Activated CD4-positive, alpha-beta T cell treated with anti-CD3 and anti-CD28 coated beads, Interleukin-2, amount 50 U/mL, for 24 hours (primary cell): ENCODE results near the gene KMT2D.

Experiments used
- DNase-seq, 2 donors: peaks; one replicate each; pipeline ENCODE4 v3.0.0-alpha.2; 2020; ENCODE audit warnings: low read depth in 1 of 2, low spot score in 1 of 2

KMT2D gene

DNA sequence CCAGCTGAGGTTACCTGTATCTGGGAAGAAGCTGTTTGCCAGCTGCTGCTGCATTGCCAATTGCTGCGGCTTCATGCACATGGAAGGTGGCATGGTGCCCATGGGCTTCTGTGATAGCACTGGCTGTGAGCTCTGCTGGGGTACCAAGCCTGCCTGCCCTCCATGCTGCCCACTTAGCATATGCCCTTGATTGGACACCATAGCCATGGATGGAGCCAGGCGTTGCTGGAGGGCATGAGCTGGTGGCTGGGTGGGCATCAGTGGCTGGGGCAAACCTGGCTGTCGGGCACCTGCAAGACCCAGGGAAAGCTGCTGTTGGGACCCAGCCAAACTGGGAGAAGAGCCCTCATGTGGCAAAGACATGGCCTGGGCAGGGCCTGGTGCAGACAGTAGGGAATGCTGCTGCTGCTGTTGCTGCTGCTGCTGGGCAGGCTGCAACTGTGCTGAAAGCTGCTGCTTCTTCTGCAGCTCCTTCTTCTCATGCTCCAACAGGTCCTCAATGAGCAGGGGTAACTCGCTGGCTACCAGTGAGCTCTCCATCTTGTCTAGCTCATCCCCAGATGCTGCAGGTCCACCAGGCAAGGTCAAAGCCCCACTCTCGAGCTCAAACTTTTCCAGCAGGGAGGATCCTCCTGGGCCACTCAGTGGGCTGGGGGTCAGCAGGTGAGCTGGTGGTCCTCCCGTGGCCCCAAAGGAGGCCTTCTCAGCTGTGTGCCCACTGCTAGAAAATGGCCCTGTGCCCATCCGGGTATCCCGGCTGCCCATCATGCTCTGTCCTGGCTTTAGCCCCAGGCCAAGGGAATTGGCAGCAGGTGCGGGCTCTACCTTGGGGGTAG lies 23.3 kb downstream of the KMT2D start:
- DNase-seq, result no peak

DNA sequence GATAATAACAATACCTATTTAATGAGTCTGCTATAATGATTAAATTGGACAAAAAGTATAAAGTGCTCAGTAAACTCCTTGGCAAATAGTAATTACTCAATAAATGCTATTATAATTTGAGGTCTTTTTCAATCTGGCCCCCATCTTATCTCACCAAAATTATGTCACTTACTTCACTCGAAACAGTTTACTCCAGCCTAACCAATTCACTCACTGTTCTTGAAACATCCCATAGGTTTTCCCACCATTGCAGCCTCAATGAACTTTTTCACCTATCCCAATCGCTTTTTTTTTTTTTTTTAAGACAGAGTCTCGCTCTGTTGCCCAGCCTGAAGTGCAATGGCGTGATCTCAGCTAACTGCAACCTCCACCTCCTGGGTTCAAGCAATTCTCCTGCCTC lies 24.6 kb downstream of the KMT2D start:
- no peak for DNase-seq

DNA sequence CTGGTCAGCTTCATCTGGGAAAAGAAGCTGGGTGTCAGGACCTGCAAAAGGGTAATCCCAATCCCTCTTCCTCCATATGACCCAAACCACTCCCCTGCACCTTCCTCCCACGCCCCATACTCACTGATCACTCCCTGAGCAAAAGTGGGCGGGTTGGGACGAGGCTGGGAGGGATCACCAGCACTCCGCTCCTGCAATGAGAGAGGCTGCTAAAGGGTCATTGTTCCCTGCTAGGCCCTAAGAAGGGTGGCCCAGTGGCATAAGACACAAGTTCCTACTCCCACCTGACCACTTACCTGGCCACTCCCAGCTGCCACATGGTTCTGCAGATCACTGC lies 26.3 kb downstream of the KMT2D start:
- no peak for DNase-seq

DNA sequence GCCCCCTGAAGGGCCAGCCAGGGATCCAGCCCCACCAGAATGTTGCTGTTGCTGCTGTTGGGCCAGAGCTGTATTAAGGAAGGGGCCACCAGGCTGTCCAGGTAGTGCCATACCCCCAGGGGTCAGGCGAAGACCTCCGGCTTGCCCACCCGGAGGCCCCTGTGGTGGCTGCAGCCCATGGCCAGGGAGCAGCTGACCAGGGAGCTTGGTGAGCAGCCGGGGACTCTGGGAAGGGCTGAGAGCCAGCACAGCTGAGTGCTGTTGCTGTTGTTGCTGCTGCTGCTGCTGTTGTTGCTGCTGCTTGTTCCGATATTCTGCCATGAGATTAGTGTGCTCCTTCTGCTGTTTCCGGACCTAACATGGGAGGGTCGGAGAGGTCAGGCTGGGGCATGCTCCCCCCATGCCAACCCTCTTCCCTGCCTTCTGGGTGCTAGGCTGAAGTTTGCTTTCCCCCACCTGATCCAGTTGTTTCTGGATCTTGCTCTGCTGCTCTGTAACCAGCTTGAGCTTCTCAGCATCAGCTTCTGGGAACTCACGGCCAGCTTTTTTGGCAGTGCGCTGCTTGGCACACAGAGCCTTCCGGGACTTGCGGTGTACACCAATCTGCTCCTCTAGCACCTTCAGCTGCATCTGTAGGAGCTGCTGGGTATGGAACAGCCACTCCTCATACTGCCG lies 26.8 kb downstream of the KMT2D start:
- DNase-seq, result no peak

DNA sequence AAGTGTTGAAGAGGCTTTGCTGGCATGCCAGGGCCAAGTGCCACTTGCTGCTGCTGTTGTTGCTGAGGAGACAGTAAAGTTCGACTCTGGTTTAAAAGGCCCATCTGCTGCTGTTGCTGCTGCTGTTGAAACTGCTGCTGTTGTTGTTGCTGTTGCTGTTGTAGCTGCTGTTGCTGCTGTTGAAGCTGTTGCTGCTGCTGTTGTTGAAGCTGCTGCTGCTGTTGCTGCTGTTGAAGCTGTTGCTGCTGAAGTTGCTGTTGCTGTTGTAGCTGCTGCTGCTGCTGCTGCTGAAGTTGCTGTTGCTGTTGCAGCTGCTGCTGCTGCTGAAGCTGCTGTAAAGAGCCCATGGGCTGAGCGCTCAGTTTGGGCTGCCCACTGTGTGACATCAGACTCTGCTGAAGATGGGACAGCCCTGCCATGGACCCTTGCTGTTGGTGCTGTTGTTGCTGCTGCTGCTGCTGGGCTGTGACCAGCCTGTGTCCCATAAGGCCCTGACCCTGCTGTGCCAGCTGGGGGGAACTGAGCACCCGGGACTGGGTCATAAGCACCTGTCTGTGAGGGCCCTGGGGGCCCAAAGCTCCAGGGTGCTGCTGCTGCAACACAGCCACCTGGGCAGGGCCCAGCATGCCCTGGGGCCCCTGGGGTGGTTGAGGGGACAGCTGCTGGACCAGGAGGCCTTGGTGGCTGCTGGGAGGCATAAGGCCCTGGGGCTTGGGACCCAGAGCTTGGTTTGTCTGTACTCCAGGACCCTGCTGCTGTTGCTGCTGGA lies 27.7 kb downstream of the KMT2D start:
- DNase-seq, result no peak

DNA sequence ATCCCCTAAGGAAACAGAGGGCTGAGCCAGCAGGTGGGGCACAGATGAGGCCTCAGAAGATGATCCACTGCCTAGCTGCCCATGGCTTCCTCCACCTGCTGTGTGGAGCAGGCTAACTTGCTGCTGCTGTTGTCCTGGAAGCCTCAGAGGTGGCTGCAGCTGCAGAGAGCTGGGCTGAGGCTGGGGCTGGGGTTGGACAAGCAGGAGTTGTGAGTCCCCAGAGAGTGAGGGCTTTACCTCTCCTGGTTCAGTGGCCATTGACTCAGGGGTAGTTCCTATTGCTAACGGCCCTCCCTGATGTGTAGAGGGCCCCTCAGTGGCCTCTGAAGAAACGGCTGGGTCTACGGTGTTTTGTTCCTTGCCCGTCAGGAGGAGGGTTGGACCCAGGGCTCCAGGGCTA lies 28.3 kb downstream of the KMT2D start:
- no peak for DNase-seq

DNA sequence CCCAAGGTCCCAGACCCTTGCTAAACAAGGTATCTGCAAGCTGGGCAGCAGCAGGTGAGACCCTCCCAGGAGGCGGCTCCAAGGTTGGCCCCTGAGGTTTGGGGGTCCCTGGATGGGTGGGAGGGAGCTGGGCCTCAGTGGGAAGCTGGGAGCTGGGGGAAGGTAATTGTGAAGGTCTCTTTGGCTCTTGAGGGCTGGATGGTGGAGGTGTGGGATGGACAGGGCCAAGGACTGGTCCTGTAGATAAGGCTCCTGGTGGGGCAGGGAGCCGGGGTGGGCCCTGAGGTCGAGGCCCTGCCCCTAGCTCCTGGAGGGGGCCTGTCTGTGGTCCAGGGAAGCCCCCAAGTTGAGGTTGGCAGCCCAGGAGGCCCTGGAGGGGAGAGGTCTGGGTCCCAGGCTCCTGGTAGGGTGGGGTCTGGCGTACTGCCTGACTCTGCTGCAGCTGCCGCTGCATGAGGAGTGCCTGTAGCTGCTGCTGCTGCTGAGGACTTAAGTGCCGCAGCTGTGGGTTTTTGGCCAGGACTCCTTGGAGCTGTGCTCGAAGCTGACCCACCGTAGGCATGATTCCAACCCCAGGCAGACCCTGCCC lies 28.9 kb downstream of the KMT2D start:
- no peak for DNase-seq

DNA sequence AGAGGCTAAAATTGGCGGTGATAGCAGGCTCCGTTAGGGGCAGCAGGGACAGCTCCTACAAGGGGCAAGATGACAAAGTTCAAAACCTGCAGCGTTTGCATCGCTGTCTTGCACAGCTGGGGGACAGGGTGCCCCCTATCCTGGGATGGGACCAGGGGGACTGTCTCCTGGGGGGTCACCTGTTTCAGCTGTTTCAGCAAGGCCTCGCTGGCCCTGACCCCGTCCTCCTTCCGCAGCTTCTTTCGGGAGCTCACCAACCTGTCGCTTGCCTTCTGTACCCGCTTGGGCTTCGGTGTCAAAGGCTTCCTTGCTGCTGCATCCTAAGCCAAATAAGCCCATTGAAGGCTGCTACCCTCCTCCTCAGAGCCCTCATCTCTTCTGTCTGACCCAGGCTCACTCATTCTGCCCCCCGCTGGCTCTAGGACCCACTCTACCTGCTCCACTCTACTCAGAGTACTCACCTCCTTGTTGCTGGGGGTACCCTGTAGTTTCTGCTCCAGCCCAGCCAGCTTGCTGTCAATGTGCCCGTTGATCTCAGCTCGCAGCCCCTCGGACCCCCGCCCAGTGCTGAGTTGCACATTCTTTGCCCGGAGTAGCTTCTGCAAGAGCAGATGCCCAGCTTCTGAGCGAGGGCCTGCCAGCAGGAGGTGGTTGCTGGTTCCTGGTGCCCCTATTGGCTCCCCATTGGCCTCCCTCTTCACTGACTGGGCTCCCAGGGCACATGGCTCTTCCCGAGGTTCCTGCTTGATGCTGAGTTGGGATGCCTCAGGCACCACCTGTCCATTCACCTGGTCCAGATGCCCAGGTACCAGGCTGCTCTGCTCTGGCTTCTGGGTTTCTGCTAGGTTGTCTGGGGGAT lies 29.7 kb downstream of the KMT2D start:
- no peak for DNase-seq

DNA sequence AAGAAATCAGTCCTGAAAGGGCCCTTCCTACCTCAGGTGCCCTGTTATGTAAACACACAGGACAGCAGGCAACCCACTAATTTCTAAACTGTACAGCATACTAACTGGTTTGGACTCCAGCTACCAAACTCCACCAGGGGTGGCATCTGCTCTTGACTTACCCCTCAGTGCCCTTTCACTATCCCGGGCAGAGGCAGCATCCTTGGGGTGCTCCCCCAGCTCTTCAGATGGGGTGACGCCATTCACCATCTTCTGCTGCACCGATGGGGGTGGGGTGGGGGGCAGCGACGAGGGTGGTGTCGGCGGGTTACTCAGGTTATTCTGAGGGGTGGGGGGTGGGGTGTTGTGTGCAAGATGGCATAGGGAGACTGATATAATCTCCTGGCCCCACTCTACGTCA lies 30.5 kb downstream of the KMT2D start:
- no peak for DNase-seq

DNA sequence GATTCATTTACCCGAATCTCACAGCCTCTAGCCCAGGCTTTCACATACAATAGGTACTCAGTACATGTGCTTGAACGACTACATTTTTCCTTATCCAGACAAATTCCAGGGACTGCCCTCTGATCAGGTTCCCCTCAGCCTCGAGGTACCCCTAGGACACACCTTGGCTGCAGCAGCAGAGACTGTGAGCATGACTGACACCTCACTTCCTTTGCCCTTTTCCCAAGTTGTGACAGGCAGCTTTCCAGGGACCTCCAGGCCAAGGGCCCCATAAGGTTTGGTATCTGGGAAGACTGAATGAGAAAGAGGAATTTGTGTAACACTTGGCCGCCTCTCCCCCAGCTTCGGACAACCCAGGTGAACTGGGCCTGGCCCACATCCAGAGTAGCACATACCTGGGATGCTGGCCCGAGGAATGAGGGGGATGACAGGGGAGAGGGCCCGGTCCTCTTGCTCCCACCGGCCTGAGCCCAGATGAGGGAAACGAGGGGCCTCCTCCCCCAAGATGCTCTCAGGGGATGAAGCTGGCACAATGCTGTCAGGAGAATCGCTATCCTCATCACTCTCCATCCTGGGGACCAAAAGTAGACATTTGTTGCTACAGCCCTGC lies 31.8 kb downstream of the KMT2D start:
- no peak for DNase-seq

DNA sequence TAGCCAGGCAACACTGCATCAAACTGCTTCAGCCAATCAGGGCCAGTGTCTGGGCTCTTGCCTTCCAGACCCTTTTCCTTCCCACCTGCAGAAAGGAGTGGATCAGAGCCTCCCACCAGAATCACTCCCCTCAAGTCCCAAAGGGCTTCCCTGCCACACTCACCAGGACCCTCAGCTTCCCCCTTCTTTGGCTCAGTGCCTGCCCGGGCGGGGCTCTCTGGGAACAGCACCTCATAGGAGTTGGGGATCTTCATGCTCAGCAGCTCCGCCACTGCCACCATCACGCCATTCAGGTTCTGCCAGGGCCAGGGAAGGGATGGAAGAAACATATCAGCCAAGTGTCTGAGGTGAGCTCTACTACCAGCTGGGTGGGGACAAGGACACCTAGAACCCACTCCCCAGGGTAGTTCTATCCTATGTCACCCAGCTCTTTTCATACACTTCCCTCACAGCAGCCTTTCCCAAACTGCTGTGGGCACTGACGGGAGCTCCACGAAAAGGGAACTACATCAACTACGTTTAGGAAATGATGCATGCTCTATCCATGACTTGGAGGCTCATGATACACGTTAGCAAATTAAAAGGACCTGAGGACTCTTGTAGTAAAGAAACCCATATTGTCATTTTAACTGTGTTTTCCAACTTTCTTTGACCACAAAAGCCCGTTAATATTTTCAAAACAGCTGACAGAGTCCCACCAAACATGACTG lies 32.6 kb downstream of the KMT2D start:
- no peak for DNase-seq

DNA sequence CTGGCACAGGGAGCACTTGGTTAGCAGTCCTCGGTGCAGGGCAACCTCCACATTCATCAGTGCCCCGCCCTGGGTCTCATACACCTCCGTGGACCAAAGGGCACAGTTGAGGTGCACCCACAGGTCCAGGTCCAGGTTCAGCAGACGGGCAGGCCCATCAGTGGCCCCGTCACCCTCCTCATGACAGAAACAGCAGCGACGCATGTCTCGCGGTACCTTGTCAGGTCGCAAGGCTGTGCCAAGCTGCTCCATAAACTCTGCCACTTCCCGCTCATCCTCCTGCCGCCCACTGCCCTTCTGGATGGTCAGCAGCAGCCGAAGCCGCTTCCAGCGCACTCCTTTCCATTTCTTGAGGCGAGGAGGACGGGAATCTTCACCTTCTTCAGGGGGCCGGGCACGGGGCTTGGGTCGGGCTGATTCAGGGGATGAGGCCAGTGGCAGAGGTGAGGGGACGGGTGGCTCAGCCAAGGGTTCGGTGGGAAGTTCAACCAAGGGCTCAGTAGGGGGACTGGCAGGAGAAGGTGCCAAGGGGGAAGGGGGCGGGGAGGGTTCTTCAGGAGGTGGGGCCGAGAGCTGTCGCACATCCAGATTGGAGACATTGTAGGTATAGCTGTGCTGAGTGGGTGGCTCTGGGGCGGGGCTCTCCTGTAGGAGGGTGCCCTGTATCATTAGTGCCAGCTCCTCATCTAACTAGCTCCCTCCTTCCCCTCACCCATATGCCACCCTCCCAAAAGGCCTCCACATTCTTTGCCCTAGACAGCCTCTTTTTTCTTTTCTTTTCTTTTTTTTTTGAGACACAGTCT lies 33.7 kb downstream of the KMT2D start:
- DNase-seq, result no peak

DNA sequence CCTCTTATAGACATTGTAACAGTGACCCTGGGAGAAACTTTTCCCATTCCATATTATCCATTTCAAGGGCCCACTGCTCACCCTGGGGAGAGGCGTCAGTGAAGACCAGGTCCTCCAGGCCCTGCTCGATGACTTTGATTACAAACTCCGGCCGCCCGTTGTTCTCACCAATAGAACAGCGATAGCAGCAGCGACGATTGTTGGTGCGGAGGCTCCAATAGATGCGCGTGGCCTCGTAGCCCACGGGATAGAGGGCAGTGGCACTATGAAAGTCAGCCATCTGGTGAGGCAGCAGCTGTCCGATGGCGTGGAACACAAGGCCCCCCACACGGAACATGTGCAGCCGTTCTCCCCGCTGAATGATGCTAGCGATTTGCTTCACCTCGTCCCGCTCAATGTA lies 34.5 kb downstream of the KMT2D start:
- DNase-seq, result no peak

DNA sequence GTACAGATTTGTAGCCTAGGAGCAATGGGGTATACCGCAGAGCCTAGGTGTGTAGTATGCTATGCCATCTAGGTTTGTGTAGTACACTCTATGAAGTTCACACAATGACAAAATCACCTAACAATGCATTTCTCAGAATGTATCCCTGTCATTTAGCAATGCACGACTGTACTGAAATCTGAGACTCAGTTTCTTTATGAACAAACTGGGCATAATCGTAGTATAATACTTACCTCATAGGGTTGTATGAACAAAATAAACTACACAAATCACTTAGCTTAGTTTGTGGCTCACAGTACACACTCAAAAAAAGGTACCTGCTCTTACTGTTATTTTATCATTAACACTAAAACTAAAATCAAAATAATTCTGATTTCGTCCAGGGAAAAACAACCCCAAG lies 35.1 kb downstream of the KMT2D start:
- DNase-seq, result no peak

DNA sequence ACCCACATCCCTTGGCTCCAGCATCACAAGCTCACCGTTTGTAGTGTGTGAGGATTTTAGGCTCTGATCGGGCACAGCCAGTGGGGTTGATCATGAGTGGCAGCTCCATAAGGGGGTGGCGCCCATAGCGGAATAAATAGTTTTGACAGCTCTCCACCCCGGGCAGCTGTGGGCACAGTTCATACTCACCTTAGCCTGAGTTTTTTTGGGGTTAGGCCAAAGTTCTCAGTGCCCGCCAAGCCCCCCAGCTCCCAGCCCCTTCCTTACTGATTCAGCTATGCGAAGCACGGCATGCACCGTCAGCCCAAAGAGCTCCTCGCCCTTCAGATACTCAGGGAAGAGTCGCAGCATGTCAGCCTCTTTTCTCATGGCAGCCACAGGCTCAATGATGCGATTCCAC lies 36.1 kb downstream of the KMT2D start:
- DNase-seq, result no peak

DNA sequence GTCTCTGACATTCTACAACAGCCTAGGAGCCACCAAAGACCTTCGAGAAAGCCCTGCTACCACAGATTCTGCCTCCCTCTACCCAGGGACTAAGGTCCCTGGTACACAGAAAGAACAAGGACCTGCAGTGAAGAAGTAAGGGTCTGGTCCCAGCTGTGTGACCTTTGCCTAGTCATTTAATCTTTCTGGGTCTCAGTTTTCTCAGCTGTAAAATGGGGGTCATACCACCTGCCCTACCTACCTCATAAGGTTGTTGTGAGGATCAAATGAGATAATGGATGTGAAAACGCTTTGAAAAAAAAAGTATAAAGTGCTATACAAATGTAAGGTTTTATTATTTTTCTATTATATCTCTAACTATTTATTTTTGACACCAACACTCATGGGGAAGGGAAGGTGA lies 36.8 kb downstream of the KMT2D start:
- no peak for DNase-seq

DNA sequence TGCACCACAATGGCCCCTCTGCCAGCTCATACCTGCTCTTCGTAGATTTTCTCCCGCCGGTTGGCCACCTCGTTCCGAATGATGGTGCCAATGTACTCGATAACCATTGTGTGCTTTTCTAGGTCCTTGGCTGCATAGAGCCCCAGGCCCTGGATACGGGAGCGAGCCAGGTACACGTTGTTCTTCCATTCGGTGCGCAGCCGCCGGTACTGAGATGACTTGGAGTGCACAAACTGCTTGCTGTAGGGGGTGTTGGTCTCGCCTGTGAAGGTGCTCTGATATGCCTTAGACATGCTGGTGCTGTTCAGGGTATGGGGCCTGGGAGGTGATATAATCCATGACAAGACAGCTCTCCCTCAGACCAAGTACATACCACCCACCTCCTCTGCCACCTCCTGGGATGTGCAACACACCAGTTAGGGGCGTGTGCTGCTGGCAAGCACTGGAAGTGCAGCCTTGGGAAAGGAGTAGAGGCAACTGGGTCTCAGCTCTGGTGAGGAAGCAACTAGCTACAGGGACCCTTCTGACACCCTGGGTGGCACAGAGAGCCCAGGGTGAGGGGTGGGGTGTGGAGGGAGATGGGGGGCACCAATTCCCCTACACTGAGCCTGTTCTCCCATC lies 37.9 kb downstream of the KMT2D start:
- DNase-seq, result no peak

DNA sequence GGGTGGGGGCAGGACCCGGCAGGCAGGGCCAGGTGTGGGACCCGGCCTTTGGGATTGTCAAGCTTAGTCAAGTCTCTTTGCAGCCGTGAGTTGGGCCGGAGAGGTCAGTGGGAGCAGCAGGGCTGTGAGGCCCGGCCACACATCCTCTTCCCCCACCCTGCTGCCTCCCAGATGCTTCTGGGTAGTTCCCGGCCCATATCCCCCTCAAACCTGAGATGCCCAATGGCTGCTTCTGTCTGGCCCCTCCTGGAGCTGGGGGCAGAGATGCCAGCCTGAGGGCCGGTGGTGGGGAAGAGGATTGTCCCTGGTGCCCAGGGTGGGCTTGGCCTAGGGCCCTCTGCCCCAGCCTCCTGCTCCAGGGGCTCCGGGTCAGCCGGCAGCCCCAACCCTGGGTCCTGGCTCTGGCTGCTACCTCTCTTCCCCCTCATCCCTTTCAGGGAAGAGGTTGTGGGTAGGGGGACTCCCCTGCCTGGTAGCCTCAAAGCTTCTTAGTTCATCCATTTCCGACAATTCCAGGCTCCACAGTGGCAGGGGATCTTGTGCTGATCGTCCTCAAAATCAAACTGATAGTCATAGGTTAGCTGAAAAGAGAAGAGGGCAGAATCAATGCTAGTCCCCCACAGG lies 39.2 kb downstream of the KMT2D start:
- DNase-seq, result no peak
